Inferior parietal cortex (tissue), 1 donor: ENCODE measurements around the gene ACP6.
"Not testable (repeated sequence)": the region's sequence is repeated elsewhere in the genome, so short reads cannot be mapped to it uniquely, and the experiment has no call there.

ENCODE experiments used
- DNase-seq: peaks from one replicate; pipeline ENCODE4 v3.0.0-alpha.2; 2016; ENCODE audit errors: extremely low spot score

Gene ACP6

DNA sequence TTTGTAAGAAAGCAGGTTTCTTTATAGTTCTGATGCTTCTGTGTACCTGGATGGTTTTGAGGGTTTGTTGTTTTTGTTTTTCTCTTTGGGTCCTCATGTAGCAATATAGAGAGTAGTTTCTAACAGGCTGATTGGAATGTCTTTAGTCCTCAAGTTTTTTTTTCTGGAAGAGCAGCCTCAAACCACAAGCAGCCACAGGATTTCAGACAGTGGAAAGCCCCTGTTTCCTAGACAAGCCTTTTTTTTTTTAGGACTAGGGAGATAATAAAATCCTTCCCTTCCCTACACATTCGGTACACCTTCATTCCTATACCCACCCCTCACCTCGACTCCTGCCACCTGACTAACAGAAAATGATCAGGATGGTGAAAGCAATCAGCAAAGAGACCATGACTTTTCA is 47.6 kb downstream of the ACP6 start:
- no peak for DNase-seq

- no peak for DNase-seq
Observed at GRCh38 chr1:147620543-147620942, 49.8 kb downstream of the ACP6 start.

DNA sequence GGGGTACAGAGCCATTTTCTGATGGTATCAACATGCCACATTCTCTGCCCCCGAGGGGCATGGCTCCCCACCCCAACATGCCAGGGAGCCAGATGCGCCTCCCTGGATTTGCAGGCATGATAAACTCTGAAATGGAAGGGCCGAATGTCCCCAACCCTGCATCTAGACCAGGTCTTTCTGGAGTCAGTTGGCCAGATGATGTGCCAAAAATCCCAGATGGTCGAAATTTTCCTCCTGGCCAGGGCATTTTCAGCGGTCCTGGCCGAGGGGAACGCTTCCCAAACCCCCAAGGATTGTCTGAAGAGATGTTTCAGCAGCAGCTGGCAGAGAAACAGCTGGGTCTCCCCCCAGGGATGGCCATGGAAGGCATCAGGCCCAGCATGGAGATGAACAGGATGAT is 50.6 kb downstream of the ACP6 start:
- DNase-seq, result no peak

- no peak for DNase-seq
Observed at GRCh38 chr1:147618771-147619170, 51.6 kb downstream of the ACP6 start.

DNA sequence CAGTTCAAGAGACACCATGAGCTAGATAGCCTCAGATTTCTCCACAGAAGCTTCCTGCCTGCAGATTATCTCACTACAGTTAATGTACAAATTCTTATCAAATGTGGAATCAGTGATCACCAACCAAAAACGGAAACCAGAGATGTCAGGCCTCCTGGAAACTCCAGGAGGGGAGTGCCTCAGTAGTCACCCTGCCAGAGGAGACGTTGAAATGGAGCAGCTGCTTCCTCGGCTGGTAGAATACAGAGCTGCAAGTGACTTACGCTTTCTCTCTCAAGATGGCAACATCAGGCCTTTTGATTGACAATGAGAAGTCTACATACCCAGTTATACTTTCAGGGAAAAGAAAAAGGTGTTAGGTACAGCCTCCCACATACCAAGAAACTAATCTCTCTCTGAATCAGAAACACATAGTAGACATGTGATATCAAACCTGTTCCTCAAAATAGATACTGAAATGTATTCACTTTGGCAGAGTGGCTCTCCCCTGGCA is 52.2 kb downstream of the ACP6 start:
- no peak for DNase-seq

- DNase-seq, result not testable (repeated sequence)
Observed at GRCh38 chr1:147614966-147615365, 55.4 kb downstream of the ACP6 start.

- DNase-seq, result no peak
Observed at GRCh38 chr1:147613506-147613905, 56.8 kb downstream of the ACP6 start.

DNA sequence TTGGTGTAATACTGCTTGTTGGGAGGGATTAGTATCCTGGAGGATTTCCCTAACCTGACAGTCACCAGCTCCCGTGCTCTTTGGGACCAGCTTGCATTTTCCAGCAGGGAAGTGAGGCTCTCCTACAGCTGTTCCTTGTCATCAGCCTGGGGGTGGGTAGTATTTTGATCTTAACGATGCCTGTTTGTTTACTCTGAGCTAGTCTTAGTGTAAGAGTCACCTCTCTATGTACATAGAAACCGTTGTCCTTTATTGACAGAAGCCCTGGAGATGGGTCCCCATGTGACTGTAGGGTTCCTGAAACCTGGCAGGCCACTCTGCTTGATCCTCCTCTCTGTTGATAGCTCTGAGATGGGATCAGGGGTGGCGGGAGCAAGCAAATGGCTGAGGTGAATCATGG is 58.0 kb downstream of the ACP6 start:
- no peak for DNase-seq

DNA sequence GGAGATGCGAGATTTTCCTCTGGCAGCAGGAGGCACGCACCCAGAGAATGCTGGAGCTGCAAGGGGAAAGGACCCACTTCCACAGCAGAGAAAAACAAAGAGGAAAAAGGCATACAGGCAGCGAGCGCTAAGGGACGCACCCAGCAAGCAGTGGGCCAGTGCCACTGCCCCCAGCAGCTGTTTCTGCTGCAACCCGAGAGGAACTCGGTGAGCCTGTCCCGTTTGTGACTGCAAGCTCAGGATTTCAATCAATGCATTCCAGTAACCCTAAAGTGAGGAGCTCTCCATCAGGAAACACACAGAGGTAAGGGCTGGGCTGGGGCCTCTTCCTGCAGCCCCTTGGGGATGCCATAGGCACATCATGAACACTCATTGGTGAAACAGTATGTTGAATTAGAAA is 58.7 kb downstream of the ACP6 start:
- no peak for DNase-seq

GRCh38 chr1:147611021-147611426 is 59.3 kb downstream of the ACP6 start:
- no peak for DNase-seq

GRCh38 chr1:147609358-147609757 is 61.0 kb downstream of the ACP6 start:
- no peak for DNase-seq

GRCh38 chr1:147608596-147608995 is 61.7 kb downstream of the ACP6 start:
- DNase-seq, result no peak

GRCh38 chr1:147605591-147605990 is 64.7 kb downstream of the ACP6 start:
- DNase-seq, result no peak

- no peak for DNase-seq
Observed at GRCh38 chr1:147603986-147604385, 66.3 kb downstream of the ACP6 start.

- DNase-seq, result no peak
Observed at GRCh38 chr1:147600119-147601111, 69.9 kb downstream of the ACP6 start.

DNA sequence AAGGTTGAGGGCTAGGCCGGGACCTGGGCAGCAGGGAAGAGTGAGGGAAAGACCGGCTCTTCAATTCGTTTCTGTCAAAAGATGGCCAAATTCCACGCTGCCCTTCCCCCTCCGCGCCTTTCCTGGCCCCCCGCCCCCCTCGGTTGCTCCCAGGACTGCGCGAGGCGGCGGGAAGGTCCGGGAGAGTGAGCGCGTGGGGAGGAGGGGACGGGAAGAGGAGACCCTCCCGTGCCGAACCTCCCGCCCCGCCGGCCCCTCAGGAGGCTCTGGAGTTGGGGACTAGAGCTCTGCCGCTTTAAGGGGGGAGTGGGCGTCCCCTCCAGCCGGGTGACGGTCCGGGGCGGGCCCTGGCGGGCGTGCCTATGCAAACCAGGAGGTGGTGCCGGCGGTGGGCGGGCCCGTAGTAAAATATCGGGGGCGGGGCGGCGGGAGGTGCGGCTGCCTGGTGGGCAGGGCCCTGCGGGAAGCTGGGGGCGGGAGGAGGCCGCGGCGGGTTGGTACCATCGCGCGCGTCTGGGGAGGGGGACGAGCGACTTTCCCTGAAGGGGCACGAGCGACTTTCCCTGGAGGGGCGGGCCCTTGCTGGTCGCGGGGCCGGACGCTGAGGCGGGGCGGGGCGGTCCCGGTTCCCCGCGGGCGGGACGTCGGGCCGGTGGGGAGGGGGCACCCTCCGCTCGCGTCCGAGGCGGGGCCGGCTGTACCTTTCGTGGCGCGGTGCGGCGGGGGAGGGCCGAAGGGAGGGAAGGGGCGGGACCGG is 70.8 kb downstream of the ACP6 start:
- DNase-seq, result peak; percentile 84

DNA sequence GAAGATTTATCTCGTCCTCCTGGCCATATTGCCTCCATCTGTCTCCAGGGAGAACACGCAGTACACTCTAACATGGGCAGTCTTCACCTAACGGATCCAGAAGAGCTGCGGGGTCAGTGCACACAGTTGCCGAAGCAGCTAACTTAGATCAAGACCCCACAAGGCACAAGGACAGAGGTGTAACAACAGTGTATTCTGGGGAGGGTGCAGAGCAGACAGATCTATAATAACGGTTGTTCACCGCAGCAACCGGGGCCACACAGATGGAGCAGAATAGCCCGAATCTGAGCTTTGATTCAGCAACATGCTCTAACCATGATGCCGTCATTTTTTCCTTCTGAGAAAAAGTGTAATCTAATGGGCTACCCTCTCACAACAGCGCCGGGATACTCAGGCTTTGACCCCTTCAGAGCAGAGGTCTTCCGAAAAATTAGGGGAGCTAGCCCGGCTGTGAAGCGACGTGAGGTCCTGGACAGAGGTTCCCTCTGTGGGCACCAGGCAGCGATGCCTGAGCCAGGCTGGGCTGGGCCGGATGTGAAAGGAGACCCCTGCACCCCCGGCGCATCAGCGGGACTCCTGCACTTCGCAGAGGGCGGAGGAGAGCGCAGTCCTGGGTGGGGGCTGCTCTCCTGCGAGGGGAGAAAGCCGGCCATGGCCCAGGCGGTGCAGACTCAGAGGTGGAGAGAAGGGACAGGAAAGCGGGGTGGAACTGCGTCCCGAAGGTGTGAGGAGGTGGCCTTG is 71.5 kb downstream of the ACP6 start:
- peak; percentile 41 for DNase-seq

GRCh38 chr1:147597010-147597409 is 73.3 kb downstream of the ACP6 start:
- DNase-seq, result no peak
